T47D (cell line): Measurements from ENCODE around the gene MND1.

Experiments used
- DNase-seq, 2 experiments: peaks; one replicate each; pipeline versions ENCODE4 v3.0.0 to v3.0.0-alpha.2; 2011 to 2012; ENCODE audit warnings: low read depth in 1 of 2, low spot score in 1 of 2
- JUND ChIP-seq: IDR thresholded peaks from 2 replicates; pipeline ENCODE4 v1.6.1; 2012; ENCODE audit warnings: low read depth
- in situ Hi-C: cut with HindIII; loops from 2 replicates; pipeline ENCODE4 v1.10.0; 2016; ENCODE audit warnings: low sequenced_read_pairs, low pct_unique_long_range_greater_than_20kb

The MND1 gene

DNA sequence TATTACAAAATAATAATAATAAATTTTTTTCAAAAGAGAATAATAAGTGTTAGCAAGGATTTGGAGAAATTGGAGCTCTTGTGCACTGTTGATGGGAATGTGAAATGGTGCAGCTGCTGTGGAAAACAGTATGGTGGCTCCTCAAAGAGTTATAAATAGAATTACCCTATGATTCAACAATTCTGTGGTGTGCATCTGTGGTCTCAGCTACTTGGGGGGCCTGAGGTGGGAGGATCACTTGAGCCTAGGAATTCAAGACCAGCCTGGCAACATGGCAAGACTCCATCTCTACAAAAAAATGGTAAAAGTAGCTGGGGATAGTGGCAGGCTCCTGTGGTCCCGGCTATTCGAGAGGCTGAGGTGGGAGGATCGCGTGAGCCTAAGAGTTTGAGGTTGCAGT, 19.6 kb downstream of the MND1 start:
- TF ChIP-seq JUND = no peak
- DNase-seq = no peak
- in situ Hi-C loops = no loop called here

DNA sequence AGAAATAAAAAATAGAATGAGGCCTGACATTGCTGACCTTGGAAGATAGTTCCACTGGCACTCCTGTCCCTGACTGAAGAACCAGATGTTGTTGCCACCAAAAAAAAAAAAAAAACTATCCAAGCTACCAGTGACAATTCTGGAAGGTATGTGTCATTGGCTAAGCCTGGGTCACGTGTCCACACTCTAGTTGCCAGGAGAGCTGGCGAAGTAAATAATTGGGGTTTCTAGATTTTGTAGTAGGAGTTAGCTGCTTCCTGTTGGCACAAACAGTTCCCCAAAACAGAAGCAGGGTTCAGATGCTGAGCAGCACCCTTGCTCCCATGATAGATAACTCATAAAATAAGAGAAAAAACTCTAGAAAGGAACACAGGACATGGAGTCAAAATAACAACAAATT, 20.5 kb downstream of the MND1 start:
- in situ Hi-C loops = no loop called here
- no peak for DNase-seq
- TF ChIP-seq JUND = no peak

DNA sequence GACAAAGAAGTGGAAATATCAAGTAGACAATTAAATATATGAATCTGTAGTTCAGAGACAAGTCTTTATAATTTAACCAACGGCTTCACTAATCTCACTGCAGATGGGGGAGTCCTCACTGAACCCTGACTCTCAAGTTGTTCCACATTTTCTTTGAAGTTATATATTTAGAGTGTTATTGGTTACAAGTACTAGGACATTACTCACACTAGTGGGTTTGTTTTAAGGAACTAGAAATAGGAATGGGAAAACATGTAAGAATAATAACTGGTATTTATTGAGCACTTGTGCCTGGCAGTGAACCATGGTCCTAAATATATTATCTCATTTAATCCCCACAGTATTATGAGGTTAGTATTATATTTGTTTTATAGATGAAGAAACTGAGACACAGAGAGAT, 22.0 kb downstream of the MND1 start:
- in situ Hi-C loops = no loop called here
- no peak for TF ChIP-seq JUND
- DNase-seq = no peak

DNA sequence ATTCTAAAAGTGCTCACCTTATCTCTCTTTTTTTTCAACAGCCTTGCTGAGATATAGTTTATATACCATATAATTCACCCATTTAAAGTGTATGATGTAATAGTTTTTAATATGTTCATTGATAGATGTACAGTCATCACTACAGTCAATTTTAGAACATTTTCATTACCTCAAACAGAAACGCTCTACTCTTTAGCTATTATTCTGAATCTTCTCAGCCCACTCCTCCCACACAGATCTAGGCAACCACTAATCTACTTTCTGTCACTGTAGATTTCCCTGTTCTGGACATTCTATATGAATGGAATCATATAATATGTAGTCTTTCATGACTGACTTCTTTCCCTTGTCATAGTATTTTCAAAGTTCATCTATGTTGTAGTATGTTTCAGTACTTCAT, 22.6 kb downstream of the MND1 start:
- TF ChIP-seq JUND = no peak
- in situ Hi-C loops = no loop called here
- DNase-seq = no peak

DNA sequence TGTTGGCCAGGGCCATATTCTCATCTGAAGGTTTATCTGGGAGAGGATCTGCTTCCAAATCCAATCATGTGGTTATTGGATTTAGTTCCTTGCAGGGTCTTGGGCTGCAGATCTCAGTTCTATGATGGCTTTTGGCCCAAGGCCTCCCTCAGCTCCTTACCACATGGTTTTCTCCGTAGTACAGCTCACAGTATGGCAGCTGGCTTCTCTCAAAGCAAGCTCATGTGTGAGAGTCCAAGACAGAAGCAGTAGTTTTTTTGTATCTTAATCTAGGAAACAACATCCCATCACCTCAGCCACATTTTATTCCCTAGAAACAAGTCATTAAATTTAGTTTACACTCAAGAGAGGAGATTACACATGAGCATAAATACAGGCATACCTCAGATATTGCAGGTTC, 24.5 kb downstream of the MND1 start:
- in situ Hi-C loops = no loop called here
- no peak for DNase-seq
- no peak for TF ChIP-seq JUND

DNA sequence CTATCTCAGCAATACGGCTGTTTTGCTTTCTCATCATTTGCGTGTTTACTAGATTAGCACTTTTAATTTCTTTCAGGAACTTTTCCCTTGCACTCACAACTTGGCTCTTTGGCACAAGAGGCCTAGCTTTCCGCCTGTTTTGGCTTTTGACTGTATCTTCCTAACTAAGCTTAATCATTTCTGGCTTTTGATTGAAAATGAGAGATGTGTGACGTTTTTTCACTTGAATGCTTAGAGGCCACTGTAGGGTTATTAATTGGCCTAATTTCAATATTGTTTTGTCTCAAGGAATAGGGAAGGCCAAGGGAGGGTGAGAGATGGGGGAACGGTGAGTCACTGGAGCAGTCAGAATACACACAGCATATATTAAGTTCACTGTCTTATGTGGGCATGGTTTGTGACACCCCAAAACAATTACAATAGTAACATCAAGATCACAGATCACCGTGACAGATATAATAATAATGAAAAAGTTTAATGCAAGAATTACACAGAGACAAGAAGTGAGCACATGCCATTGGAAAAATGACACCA, 27.3 kb downstream of the MND1 start:
- in situ Hi-C loops = no loop called here
- no peak for DNase-seq
- TF ChIP-seq JUND = no peak

DNA sequence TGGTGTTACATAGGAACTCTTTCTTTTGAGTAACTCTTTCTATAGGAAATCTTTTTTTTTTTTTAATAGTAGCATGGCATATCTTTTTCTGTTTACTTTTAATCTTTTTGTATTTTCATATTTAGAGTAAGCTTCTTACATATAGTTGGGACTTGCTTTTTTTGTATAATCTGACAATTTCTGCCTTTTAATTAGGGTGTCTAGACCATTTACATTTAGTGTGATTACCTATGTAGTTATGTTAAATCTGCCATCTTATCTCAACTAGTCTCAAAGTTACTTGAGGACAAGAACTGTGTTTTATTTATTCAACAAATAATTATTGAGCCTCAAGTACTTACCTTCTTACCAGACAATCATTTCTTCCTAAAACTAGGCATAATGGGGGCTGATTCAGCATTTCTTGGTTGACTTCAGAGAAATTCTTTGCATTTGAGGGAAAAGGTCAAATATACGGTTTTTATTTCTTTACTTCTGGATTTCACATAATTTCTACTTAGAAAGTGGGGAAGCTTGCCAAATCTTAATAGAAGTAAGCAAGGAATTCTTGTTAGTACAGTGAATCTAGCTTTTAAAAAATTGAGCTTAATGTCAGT, 28.6 kb downstream of the MND1 start:
- in situ Hi-C loops = no loop called here
- TF ChIP-seq JUND = no peak
- DNase-seq = no peak

DNA sequence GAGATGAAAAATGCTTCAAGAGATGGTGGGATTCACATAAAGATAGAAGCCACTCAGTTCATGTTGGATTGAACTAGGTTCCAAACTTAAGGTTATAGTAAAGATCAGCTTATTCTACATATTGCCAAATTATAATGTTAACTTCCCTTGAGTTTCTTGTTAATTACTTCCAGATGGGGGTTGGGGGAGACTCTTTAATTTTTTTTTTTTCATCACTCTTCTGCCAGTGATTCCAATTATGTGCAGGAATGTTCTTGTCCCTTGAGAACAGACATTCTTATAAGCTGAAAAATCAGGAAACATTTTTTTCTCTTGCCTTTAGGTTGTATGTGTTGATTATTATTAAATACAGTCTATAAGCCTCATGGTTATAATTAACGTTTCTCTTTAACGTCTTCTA, 30.0 kb downstream of the MND1 start:
- in situ Hi-C loops = no loop called here
- DNase-seq = no peak
- TF ChIP-seq JUND = no peak

DNA sequence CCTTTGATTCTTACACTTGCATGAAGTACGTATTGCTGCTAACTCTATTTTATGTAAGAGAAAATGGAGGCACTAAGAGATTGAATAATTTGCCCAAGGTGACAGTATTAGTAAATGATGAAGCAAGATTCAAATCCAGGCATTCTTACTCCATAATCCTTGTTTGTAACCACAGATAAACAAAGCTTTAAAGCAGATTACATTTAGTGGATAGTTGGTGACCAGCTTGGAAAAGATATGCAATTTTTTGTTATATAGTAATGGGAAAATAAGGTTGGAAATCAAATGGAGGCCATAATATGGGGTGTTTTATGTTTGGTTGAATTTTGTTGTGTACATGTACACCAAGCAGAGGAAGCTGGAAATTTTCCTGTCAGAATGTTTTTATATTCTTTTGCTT, 30.8 kb downstream of the MND1 start:
- no peak for TF ChIP-seq JUND
- in situ Hi-C loops = no loop called here
- no peak for DNase-seq

DNA sequence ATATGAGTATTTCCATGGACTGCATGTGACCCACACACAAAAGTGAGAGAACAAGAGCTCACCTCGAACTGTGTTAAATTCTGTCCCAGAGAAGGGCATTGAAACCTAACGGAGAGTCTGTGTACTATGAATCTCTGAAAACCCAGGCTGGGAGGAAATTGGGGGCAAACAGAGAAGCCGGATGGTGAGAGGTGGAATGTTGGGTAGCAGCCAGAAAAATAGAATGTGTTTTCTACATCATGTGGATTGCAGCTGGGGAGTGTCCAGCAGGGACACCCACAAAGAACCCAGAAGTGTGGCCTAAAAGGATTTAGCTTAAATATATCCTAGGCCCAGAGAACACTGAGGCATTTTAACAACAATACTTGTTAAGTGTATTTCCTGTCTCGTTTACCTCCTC, 38.6 kb downstream of the MND1 start:
- no peak for TF ChIP-seq JUND
- no peak for DNase-seq
- in situ Hi-C loops = no loop called here

DNA sequence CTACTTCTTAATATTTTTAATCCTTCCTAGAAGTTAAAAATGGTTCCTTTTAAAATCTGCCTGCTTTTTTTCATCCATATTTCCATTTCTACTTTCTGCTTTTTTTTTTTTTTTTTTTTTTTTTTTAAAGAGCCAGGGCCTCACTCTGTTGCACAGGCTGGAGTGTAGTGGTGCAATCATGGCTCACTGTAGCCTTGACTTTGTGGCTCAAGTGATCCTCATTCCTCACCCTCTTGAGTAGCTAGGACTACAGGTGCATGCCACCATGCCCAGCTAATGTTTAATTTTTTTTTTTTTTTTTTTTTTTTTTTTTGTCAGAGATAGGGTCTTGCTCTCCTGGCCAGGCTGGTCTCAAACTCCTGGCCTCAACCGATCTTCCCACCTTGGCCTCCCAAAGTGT, 39.7 kb downstream of the MND1 start:
- DNase-seq = no peak
- in situ Hi-C loops = no loop called here
- TF ChIP-seq JUND = no peak

DNA sequence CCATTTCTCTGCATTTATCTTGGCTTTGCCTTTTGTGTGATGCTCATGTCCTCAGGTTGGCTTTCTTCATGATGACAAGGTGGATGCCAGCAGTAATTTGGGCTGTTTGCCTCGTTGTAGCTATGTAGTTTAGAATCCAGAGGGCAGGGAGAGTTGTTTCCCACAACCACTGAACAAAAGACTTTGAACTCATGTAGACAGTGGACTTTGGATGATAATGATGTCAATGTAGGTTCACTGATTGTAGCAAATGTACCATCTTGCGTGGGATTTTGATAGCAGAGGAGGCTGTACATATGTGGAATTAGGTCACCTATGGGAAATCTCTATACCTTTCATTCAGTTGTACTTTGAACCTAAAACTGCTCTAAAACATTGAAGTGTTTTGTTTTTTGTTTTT, 41.3 kb downstream of the MND1 start:
- in situ Hi-C loops = no loop called here
- no peak for TF ChIP-seq JUND
- DNase-seq = no peak

DNA sequence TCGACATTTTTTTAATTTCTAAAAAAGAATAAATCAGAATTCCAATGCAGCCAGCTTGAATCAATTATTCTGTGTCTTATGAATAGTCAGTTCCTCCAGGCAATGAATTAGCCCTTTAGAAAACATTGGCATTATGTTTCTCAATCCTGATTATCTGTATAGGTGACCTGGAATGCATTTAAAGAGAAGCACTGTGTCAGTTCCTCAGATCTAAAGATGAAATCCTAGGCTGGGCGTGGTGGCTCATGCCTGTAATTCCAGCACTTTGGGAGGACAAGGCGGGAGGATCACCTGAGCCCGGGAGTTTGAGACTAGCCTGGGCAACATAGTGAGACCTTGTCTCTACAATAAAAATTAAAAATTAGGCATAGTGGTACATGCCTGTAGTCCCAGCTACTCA, 43.5 kb downstream of the MND1 start:
- TF ChIP-seq JUND = no peak
- DNase-seq = no peak
- in situ Hi-C loops = no loop called here

DNA sequence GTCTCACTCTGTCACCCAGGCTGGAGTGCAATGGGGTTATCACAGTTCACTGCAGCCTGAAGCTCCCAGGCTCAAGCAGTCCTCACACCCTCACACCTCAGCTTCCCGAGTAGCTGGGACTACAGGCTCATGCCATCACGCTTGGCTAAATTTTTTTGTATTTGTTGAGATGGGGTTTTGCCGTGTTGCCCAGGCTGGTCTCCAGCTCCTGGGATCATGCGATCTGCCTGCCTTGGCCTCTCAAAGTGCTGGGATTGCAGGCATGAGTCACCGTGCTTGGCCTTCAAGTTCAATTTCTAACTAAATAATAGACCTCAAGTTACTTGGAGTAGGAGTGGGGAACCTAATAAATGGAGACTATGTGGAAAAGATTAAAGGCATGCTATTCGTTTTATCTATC, 48.9 kb downstream of the MND1 start:
- in situ Hi-C loops = no loop called here
- DNase-seq = no peak
- TF ChIP-seq JUND = no peak
